ENCODE data around the gene SUGCT.

DNA sequence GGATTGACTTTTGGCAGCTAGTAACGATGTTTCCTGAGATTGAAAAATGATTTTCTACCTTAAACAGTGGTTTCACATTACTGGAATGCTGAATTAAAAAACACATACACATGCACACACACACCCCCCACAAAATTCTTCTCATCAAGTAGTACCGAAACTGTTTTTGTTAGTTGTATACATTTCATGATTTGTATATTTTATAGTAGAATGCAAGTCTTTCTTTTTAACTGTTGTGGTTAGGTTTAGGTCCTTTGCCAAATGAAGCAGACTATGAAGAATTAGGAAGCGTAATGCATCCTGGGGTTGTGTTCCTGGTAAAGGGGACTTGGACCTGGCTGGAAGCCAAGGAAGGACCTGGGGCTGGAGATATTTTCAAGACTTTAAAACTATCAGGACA, 505.8 kb downstream of the SUGCT start:
- TF ChIP-seq YY1 (tag by site-specific recombination; IDR thresholded peaks at IDR 0.05): no peak
- no peak for TF ChIP-seq ZNF184 (tag by site-specific recombination; IDR thresholded peaks at IDR 0.05)
- TF ChIP-seq, protein P1, sequence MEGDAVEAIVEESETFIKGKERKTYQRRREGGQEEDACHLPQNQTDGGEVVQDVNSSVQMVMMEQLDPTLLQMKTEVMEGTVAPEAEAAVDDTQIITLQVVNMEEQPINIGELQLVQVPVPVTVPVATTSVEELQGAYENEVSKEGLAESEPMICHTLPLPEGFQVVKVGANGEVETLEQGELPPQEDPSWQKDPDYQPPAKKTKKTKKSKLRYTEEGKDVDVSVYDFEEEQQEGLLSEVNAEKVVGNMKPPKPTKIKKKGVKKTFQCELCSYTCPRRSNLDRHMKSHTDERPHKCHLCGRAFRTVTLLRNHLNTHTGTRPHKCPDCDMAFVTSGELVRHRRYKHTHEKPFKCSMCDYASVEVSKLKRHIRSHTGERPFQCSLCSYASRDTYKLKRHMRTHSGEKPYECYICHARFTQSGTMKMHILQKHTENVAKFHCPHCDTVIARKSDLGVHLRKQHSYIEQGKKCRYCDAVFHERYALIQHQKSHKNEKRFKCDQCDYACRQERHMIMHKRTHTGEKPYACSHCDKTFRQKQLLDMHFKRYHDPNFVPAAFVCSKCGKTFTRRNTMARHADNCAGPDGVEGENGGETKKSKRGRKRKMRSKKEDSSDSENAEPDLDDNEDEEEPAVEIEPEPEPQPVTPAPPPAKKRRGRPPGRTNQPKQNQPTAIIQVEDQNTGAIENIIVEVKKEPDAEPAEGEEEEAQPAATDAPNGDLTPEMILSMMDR (tag by site-specific recombination; IDR thresholded peaks at IDR 0.05): no peak
- TF ChIP-seq HOXD13 (CRISPR knock-in tag; IDR thresholded peaks at IDR 0.05; ENCODE audit: borderline replicate concordance): no peak
- TF ChIP-seq ZNF121 (tag by site-specific recombination; IDR thresholded peaks at IDR 0.05): no peak
- TF ChIP-seq, protein P2, sequence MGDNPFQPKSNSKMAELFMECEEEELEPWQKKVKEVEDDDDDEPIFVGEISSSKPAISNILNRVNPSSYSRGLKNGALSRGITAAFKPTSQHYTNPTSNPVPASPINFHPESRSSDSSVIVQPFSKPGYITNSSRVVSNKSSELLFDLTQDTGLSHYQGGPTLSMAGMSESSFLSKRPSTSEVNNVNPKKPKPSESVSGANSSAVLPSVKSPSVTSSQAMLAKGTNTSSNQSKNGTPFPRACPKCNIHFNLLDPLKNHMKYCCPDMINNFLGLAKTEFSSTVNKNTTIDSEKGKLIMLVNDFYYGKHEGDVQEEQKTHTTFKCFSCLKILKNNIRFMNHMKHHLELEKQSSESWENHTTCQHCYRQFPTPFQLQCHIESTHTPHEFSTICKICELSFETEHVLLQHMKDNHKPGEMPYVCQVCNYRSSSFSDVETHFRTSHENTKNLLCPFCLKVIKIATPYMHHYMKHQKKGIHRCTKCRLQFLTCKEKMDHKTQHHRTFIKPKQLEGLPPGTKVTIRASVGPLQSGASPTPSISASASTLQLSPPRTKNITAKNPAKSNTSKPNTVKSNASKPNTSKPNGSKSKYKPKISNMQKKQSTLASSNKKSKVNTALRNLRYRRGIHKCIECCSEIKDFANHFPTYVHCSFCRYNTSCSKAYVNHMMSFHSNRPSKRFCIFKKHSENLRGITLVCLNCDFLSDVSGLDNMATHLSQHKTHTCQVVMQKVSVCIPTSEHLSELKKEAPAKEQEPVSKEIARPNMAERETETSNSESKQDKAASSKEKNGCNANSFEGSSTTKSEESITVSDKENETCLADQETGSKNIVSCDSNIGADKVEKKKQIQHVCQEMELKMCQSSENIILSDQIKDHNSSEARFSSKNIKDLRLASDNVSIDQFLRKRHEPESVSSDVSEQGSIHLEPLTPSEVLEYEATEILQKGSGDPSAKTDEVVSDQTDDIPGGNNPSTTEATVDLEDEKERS (tag by site-specific recombination; IDR thresholded peaks at IDR 0.05): no peak
- no peak for TF ChIP-seq ZSCAN23 (tag by site-specific recombination; IDR thresholded peaks at IDR 0.05)
- TF ChIP-seq WT1 (tag by site-specific recombination; IDR thresholded peaks at IDR 0.05): no peak
- TF ChIP-seq ZBTB7A (tag by site-specific recombination; IDR thresholded peaks at IDR 0.05; ENCODE audit: low read depth): no peak
- TF ChIP-seq ZNF629 (tag by site-specific recombination; IDR thresholded peaks at IDR 0.05): no peak
- TF ChIP-seq ZNF423 (tag by site-specific recombination; IDR thresholded peaks at IDR 0.05): no peak
- no peak for TF ChIP-seq ATF2 (tag by site-specific recombination; IDR thresholded peaks at IDR 0.05; ENCODE audit: low read depth)
- TF ChIP-seq ZSCAN5A (tag by site-specific recombination; IDR thresholded peaks at IDR 0.05): no peak

Measured in HEK293 (cell line).